MM.1S (cell line): ENCODE measurements around the gene ORAI1.

Experiments used
- DNase-seq: peaks from one replicate; pipeline ENCODE4 v3.0.0-alpha.2; 2015
- H2AFZ ChIP-seq: fragments of 300-600 bp; sonication (generic); 2 replicates; pipeline ENCODE4 v1.6.0; 2016; ENCODE audit warnings: antibody characterized with exemption, low read length
- H3F3A ChIP-seq: fragments of 300-600 bp; sonication (generic); 2 replicates; pipeline ENCODE4 v1.6.1; 2016; ENCODE audit warnings: mild to moderate bottlenecking, antibody characterized with exemption, low read length, moderate library complexity, mixed read lengths; ENCODE audit not compliant: insufficient read depth
- H3K27ac ChIP-seq: fragments of 300-600 bp; sonication (generic); 2 replicates; pipeline ENCODE4 v1.5.1; 2016; ENCODE audit warnings: mild to moderate bottlenecking, low read length
- H3K27me3 ChIP-seq: fragments of 300-600 bp; sonication (generic); replicated peaks from 2 replicates; pipeline ENCODE4 v1.6.0; 2016; ENCODE audit warnings: low read length; ENCODE audit not compliant: insufficient read depth
- H3K36me3 ChIP-seq: fragments of 300-600 bp; sonication (generic); replicated peaks from 2 replicates; pipeline ENCODE4 v1.6.1; 2016; ENCODE audit warnings: mild to moderate bottlenecking, low read length, mixed read lengths; ENCODE audit not compliant: insufficient read depth
- H3K4me1 ChIP-seq: fragments of 300-600 bp; sonication (generic); 2 replicates; pipeline ENCODE4 v1.6.1; 2016; ENCODE audit warnings: low read length, mixed read lengths
- H3K4me2 ChIP-seq: fragments of 300-600 bp; sonication (generic); 2 replicates; pipeline ENCODE4 v1.6.0; 2016; ENCODE audit warnings: low read depth, low read length
- H3K4me3 ChIP-seq: fragments of 300-600 bp; sonication (generic); 2 replicates; pipeline ENCODE4 v1.5.1; 2016; ENCODE audit warnings: low read length, mixed read lengths
- H3K79me2 ChIP-seq: fragments of 300-600 bp; sonication (generic); 2 replicates; pipeline ENCODE4 v1.6.1; 2016; ENCODE audit warnings: mixed run types, low read length, mixed read lengths
- H3K9ac ChIP-seq: fragments of 300-600 bp; sonication (generic); 2 replicates; pipeline ENCODE4 v1.6.1; 2016; ENCODE audit warnings: low read length, mixed read lengths
- H3K9me2 ChIP-seq: fragments of 300-600 bp; sonication (generic); replicated peaks from 2 replicates; pipeline ENCODE4 v1.6.1; 2016; ENCODE audit warnings: mild to moderate bottlenecking, low read length, mixed read lengths; ENCODE audit not compliant: insufficient read depth
- H3K9me3 ChIP-seq: fragments of 300-600 bp; sonication (generic); replicated peaks from 2 replicates; pipeline ENCODE4 v1.6.1; 2016; ENCODE audit warnings: mild to moderate bottlenecking, low read length, mixed read lengths; ENCODE audit not compliant: insufficient read depth
- H4K20me1 ChIP-seq: fragments of 300-600 bp; sonication (generic); 2 replicates; pipeline ENCODE4 v1.6.1; 2016; ENCODE audit warnings: mild to moderate bottlenecking, low read length, moderate library complexity, mixed read lengths; ENCODE audit not compliant: insufficient read depth
- EZH2 ChIP-seq: fragments of 300-600 bp; sonication (generic); optimal IDR thresholded peaks from 2 replicates; pipeline ENCODE3; 2017; ENCODE audit warnings: low read depth, mild to moderate bottlenecking, antibody characterized with exemption, low read length, mixed read lengths
- EZH2phosphoT487 ChIP-seq: fragments of 300-600 bp; sonication (generic); IDR thresholded peaks from 2 replicates; pipeline ENCODE4 v1.6.1; 2018; ENCODE audit warnings: antibody characterized with exemption, low read length
- TF ChIP-seq, protein P1 (sequence below): fragments of 300-600 bp; sonication (generic); IDR thresholded peaks from 2 replicates; pipeline ENCODE4 v1.5.1; 2016; ENCODE audit warnings: antibody characterized with exemption, low read length, mixed read lengths

The ORAI1 gene

DNA sequence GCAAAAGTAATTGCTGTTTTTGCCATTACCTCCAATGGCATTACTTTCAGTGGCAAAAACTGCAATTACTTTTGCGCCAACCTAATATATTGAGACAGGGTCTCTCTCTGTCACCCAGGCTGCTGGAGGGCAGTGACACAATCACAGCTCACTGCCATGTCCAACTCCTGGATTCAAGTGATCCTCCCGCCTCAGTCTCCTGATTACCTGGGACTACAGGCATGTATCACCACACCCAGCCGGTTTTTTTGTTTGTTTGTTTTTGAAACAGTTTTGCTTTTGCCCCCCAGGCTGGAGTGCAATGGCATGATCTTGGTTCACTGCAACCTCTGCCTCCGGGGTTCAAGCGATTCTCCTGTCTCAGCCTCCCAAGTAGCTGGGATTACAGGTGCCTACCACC, 29.8 kb upstream of the ORAI1 start:
- Histone ChIP-seq H3K27ac (no peak overlapping the region), H3F3A (no peaks in the 10 kb centered on the region), H4K20me1 (no peaks in the 10 kb centered on the region), H3K79me2 (no peaks in the 10 kb centered on the region), H3K9ac (no peak overlapping the region), H3K4me1 (no peaks in the 10 kb centered on the region), H3K4me2 (no peak overlapping the region), H3K36me3 (no peaks in the 10 kb centered on the region), H3K4me3 (no peak overlapping the region), H2AFZ (no peak overlapping the region), H3K27me3 (no peaks in the 10 kb centered on the region), H3K9me3 (no peaks in the 10 kb centered on the region), H3K9me2 (no peaks in the 10 kb centered on the region)
- no peak for DNase-seq
- TF ChIP-seq EZH2 (no peak), EZH2phosphoT487 (no peak)
- TF ChIP-seq, protein P1, sequence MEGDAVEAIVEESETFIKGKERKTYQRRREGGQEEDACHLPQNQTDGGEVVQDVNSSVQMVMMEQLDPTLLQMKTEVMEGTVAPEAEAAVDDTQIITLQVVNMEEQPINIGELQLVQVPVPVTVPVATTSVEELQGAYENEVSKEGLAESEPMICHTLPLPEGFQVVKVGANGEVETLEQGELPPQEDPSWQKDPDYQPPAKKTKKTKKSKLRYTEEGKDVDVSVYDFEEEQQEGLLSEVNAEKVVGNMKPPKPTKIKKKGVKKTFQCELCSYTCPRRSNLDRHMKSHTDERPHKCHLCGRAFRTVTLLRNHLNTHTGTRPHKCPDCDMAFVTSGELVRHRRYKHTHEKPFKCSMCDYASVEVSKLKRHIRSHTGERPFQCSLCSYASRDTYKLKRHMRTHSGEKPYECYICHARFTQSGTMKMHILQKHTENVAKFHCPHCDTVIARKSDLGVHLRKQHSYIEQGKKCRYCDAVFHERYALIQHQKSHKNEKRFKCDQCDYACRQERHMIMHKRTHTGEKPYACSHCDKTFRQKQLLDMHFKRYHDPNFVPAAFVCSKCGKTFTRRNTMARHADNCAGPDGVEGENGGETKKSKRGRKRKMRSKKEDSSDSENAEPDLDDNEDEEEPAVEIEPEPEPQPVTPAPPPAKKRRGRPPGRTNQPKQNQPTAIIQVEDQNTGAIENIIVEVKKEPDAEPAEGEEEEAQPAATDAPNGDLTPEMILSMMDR = no peak

DNA sequence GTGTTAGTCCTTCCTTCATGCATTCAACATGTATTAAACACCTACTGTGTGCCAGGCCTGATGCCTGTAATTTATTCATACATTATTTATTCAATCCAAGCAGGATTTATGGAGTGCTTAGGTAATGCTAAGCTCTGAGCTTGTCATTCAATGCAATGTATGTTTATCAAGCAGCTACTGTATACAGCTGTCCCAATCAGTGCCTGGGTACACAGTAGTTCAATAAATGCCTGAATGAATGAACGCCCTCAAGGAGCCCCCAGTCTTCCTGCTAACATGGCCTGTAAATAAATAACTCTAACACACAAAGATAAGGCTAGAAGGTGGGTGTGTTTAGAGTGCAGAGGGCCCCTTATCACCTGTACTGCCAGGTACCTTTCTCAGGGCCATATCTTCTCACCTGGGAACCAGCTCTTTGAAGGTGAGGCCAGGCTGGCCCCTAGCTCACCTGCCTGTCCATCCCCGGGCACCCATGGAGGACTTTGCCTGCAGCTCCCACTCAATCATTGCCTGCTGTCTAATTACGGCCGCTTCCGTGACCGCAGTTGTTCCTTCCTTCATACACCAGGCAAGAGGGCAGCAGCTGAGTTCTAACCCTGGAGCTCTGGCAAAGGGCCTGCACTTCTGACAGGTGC, 25.5 kb upstream of the ORAI1 start:
- Histone ChIP-seq H3K36me3 (no peaks in the 10 kb centered on the region), H3K27ac (no peak overlapping the region), H3K4me1 (no peaks in the 10 kb centered on the region), H3K27me3 (no peaks in the 10 kb centered on the region), H3K4me2 (no peak overlapping the region), H3K9me3 (no peaks in the 10 kb centered on the region), H3F3A (no peaks in the 10 kb centered on the region), H3K4me3 (no peak overlapping the region), H3K9ac (no peak overlapping the region), H3K9me2 (no peaks in the 10 kb centered on the region), H3K79me2 (no peaks in the 10 kb centered on the region), H4K20me1 (no peaks in the 10 kb centered on the region), H2AFZ (no peak overlapping the region)
- DNase-seq = no peak
- TF ChIP-seq EZH2phosphoT487 (no peak), EZH2 (no peak)
- TF ChIP-seq, protein P1 = no peak

DNA sequence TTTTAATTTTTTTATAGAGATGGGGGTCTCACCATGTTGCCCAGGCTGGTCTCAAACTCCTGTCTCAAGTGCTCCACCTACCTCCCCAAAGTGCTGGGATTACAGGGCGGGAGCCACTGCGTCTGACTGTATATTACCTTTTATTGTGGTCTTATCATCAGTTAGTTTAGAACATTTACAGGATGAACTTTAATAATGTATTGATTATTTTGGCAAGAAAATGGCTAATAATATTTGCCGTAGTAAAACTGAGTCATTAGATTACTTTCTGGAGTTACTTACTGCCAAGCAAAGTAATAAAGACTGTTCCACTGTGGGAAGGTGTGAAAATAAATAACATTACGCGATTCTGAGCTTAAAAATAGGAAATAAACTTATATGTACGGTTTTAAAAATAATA, 23.6 kb upstream of the ORAI1 start:
- Histone ChIP-seq H3K27me3 (no peaks in the 10 kb centered on the region), H3K9ac (no peak overlapping the region), H3K9me3 (no peaks in the 10 kb centered on the region), H3K79me2 (no peaks in the 10 kb centered on the region), H3K36me3 (no peaks in the 10 kb centered on the region), H3K4me3 (no peak overlapping the region), H3K4me1 (no peaks in the 10 kb centered on the region), H3K4me2 (no peak overlapping the region), H2AFZ (no peak overlapping the region), H3K27ac (no peak overlapping the region), H4K20me1 (no peaks in the 10 kb centered on the region), H3K9me2 (no peaks in the 10 kb centered on the region), H3F3A (no peaks in the 10 kb centered on the region)
- no peak for DNase-seq
- TF ChIP-seq EZH2 (no peak), EZH2phosphoT487 (no peak)
- TF ChIP-seq, protein P1 = no peak
